GM11168 (cell line): ENCODE data around the gene ABCA13.

Experiments
- in situ Hi-C: fragments of 300-500 bp; cut with MboI; formaldehyde crosslinking; loops from one replicate; pipeline ENCODE4 v1.12.0; 2022; ENCODE audit warnings: low sequenced_read_pairs; ENCODE audit not compliant: unreplicated experiment

ABCA13 gene

DNA sequence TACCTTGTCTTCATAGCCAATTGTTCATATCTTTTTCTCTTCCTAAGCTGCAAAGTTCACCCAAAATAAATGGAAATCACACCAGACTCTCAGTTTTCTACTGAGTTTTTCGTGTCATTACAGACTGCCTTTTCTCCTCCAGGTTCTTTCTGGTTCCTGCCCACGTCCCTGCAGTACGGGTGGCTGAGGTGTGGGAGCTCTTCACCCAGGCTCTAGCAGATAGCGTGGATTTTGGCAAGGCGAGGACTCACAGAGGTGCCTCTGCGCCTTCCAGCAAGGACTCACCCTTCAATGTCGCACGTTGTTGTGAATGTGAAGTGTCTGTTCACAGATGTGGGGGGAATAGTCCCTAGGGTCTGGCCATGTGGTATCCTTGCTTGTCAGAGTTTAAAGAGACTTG is 71.6 kb downstream of the ABCA13 start:
- in situ Hi-C loops = no loop called here

DNA sequence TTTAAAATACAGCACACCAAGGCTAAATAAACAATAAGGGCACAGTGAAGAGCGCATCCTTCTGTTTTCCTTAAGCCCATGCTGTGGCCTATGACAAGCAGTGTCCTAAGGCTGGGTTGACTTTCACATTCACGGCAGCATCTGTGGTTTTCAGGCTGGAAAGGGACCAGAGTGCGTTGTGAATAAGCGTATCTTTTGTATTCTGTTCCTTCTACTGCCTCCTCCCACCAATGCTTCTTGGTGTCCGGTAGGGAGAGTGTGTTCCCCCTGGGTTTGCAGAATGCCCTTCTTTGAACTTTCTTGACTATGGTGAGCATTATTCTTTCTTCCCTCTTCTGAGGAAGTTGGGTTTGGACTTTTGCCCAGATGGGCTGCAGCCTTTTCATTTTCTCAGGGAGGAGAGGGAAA is 73.6 kb downstream of the ABCA13 start:
- in situ Hi-C loops = no loop called here

DNA sequence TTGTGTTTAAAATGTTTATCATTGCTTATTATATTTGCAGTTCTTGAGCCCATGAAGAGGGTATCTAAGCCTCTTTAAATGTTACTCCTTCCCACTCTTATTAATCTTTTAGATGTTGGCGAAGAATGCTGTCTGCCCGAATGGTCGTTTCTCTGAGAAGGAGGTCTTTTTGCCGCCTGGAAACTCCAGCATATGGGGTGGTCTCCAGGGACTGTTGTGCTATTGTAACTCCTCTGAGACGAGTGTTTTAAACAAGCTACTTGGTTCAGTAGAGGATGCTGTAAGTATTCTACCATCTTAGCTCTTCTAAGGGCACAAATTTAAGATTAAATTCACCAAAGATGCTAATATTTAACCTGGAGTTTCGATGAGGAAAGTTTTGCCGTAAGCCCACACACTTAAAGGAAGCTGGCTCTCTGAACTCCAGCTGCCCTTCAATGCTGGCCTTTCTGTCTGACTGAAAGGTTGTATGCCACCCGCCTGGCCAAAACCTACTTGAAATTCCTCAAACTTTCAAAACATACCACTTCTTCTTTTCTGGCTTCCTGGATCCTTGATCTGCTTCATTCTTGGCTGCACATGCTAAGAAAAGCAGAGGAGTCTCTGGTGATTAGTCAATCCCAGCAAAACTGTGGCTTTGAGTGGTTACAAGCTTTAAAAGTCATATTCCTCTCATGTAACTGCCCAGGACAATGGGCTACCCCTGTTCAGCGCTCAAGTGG is 74.7 kb downstream of the ABCA13 start:
- in situ Hi-C loops = no loop called here

DNA sequence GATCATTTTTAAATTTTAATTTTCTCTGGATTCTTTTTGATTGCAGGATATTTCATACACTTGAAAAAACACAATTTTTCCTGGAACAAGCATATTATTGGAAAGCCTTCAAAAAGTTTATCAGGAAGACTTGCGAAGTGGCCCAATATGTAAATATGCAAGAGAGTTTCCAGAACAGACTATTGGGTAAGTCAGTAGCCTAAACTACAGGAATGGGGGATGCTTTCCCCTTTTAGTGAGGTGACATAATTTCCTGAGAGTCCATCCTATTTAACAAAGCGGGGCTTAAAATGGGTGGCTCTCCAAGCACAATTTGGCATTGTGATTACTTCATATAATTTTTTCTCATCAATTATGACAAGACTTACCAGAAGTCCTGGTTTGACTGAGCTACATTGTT is 77.9 kb downstream of the ABCA13 start:
- in situ Hi-C loops = no loop called here

DNA sequence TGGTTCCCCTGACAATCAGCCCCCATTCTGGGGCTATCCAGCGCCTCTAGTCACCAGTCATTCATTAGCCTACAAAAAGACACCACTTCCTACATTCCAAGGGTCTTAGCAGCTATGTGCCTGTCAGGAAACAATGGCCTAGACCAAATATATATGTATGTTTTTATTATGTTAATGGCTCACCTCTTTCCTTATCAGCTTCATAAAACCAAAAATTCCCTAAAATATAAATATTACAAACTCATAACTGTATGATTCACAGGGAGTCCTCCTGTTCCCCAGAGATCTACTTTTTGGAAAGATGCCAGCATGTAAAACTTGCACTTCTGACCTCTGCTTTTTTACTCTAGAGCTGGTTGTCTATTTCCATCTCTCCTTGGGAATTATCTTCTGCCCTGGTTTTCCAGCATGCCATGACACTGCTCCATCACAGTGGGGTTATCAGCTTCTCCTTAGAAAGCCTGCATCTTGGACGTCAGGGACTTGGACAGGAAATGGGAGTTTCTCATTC is 79.2 kb downstream of the ABCA13 start:
- in situ Hi-C loops = no loop called here

DNA sequence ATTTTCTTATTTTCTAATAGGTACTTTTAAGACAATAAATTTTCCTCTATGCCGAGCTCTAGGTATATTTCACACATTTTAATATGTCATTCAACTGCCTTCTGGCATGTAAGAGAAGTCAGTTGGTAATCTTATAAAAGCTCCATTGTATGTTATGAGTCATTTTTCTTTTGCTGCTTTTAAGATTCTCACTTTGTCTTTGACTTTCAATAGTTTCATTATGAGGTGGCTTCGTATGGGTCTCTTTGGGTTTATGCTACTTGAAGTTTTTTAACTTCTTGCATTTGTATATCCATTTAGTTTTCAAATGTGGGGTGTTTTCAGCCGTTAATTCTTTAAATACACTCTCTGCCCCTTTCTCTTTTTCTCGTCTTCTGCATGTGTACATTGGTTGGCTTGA is 80.5 kb downstream of the ABCA13 start:
- in situ Hi-C loops = no loop called here

DNA sequence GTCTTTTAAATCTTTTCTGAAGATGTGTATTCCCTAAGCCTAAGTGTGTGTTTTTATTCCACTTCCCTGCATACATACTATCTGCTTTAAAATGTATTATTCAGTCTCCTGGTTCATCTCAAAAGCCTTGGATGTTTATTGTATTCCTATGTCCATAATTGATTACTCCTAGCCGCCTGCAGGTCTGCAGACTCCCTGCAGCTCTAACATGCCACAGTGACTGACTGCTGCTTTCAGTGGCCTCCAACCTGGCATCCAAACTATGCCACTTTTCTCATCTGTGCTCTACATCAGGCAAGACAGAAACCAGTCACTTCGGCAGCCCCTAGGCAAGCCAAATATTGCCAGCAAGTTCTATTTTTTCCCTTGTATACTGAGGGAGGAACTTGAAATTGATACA is 81.7 kb downstream of the ABCA13 start:
- in situ Hi-C loops = no loop called here

DNA sequence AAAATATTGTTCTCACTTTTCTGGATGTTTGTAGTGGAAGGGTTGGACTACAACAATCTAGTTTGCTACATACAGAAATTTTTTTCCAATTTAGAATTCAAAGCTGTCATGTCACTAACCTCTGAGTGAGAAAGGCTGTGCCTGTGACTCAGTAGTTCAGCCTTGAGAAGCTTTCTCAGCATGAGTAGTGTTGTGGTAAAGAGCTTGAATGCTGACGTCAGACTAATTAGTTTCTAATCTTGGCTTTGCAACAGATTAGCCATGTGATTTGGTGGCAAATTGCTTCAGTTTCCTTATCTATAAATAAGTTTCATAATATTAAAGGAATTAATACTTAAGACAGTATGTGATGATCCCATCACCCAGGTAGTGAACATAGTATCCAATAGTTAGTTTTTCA is 83.8 kb downstream of the ABCA13 start:
- in situ Hi-C loops = no loop called here

DNA sequence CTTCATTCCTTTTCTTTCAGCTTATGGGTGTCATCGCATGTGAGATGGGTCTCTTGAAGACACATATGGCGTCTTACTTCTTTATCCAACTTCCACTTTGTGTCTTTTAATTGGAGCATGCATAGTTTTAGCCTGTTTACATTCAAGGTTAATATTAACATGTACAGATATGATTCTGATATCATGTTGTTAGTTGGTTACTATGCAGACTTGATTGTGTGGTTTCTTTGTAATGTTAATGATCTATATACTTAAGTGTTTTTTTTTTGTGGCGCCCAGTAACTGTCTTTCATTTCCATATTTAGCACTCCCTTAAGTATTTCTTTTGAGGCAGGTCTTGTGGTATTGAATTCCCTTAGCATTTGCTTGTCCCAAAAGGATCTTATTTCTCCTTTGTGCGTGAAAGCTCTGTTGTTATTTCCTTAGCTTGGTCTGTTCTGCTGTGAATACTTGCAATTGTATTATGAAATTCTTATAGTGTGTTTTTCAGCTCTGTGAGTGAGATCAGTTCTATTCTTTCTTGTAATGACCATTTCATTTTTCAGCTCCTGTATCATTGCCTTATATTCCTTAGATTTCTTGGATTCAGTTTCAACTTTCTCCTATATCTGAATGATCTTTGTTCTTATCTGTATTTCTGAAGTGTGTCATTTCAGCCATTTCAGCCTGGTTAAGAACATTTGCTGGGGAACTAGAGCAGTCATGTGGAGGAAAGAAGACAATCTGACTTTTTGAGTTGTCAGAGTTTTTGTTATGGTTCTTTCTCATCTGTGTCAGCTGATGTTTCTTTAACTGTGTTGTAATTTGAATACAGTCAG is 88.4 kb downstream of the ABCA13 start:
- in situ Hi-C loops = no loop called here

DNA sequence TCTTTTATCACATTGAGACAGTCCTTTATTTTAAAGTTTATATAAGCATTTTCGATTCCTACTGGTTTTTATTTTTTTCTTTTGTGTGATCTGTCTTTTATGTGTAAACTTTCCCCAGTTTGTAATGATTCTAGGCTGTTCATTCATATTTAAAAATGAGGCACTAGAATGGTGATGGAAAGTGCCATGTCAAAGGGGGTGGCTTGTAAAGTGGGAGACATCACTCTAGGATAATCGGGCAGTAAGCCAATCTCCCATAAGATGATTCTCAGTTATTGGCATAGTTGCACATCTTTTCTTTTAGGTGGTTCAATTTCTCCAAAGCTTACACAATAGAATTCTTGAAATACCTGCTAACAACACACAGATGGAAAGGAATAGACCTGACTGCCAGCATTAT is 90.4 kb downstream of the ABCA13 start:
- in situ Hi-C loops = no loop called here

DNA sequence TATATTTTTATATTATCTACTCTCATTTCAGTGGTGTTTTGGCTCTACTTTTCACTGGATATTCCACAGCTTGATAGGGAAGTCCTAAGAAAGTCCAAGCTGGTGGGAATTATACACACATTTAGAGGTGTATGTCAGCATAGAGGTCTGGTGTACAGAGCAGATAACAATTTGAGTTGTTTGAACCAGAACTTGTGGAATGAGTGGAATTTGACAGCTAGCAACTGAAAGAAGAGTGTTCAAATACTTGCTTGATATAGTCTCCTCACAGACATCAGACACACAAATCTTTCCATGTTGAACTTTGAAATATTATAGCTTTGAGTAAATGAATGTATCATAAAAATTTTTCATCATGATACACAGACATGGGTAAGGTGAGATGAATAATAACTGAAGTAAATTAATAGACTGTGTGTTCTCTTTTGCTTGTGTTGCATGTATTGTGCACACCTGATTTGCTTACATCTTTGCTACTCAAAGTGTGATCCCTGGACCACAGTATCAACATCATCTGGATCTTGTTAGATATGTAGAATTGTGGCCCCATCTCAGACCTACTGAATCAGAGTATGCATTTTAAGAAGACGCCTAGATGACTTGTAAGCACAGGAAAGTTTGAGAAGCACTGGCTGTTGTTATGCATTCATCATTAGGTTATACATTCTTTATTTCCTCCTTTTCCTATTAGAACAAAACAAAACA is 91.5 kb downstream of the ABCA13 start:
- in situ Hi-C loops = no loop called here

DNA sequence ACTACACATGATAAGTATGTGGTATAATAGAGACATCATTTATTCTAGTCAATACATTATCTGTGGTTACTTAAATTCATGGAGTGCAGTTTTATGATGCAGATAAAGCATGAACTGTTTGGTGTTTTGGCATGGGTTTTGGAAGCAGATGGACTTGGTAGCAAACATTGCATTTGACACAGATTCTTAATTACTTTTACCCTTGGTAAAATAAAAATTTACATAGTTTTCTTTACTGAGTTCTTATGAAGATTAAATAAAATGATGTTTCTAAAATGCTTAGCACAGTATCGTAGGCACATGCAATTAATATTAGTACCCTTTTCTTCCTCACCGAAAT is 92.0 kb downstream of the ABCA13 start:
- in situ Hi-C loops = no loop called here

DNA sequence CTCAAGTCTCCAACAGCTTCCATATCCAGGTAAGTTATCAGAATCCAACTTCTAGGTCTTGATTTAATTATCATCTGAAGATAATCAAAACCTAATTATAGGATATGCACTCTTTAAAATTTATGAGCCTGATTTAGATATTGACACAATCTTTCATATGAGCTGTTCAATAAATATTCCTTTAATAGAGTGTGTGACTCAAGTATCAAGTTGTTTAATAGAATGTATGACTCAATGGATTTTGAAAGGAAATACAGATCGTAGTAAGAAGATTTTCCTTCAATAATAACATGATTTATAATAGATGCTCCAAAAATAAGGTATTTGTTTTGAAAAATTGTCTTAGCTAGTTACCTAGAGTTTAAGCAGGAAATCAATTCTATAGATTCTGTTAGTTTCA is 97.8 kb downstream of the ABCA13 start:
- in situ Hi-C loops = no loop called here

DNA sequence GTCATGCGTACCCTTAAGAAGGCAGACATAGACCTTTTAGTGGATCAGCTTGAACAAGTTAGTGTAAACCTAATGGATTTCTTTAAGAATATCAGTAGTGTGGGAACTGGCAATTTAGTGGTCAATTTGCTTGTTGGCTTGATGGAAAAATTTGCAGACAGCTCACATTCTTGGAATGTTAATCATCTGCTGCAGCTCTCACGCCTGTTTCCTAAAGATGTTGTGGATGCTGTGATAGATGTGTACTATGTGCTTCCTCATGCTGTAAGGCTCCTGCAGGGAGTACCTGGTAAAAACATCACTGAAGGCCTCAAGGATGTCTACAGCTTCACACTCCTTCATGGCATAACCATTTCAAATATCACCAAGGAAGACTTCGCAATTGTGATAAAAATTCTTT is 103.4 kb downstream of the ABCA13 start:
- in situ Hi-C loops = no loop called here

DNA sequence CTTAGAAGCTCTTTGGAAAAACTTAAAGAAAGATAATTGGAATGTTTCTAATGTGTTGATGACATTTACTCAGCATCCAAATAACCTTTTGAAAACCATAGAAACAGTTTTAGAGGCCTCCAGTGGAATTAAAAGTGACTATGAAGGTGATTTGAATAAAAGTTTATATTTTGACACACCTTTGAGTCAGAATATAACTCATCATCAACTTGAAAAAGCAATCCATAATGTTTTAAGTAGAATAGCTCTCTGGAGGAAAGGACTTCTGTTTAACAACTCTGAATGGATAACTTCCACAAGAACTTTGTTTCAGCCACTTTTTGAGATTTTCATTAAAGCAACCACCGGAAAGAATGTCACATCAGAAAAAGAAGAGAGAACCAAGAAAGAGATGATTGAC is 108.2 kb downstream of the ABCA13 start:
- in situ Hi-C loops = no loop called here

DNA sequence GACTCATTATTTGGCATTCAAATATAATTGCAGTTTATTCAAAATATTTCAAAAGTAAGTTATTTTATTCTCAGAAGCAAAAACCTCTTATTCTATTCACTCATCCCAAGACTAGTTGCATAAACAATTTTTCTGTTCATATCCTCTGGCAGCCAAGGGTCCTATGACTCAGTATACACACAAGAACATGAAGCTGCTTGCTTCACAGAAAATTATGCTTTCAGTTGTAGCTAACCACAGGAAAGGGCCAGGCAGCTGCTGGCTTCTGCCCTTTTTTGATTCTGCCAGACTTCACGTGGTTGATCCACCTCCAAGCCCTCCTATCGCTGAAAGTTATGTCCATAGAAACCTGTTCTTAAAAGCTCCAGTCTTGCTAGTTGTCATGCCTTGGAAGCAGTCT is 108.8 kb downstream of the ABCA13 start:
- in situ Hi-C loops = no loop called here

DNA sequence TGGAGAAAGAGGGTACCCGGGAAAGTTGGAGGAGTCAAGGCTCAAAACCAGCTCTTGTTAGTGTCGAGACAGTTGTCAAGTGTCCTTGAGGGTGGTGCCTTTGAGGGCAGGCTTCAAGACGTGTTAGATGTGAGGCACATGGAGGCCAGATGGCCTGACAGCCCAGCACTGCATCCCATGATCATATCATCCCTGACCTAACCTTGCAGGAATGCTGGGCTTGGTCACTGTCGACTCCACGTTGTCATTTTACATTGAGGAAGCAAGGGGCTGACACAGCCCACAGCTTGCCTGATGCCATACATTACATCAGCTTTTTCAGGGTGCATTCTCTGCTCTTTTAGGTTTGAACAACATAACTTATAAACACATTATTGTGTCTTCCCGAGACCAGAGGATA is 114.1 kb downstream of the ABCA13 start:
- in situ Hi-C loops = no loop called here

DNA sequence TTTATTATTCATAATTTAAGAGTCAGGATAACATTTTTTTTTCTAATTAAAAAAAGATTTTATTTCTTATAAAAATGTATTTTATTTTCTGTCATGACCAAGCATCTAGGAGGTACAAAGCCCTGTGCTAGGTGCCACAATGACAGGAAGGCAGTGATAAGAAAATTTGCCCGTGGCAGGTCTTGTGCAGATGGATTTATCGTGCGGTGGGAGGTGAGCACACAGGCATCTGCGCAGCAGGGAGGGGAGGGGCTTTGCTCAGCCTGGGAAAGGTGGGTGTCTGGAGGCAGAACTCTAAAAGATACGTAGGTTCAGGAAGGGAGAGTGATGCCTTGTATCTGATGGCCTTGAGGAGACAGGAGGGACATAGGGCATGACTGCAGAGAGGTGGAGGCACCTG is 115.6 kb downstream of the ABCA13 start:
- in situ Hi-C loops = no loop called here

DNA sequence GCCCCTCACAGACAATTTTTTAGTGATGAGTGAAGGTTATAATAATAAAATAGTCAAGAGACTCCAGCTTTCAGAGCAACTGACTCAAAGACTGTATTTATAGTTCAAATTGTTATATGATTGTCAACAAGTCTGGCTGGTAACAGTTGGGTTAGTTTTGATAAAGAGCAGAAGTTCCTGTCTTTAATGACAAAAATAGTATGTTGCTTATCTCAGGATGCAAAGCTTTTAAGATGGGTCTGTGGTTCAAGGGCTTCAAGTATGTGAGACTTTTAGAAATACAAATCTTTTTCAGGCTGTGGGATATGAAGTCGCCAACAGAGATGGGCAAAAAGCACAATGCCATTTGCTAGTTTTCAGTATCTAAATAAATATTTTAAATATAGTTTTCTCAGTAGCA is 118.4 kb downstream of the ABCA13 start:
- in situ Hi-C loops = no loop called here

DNA sequence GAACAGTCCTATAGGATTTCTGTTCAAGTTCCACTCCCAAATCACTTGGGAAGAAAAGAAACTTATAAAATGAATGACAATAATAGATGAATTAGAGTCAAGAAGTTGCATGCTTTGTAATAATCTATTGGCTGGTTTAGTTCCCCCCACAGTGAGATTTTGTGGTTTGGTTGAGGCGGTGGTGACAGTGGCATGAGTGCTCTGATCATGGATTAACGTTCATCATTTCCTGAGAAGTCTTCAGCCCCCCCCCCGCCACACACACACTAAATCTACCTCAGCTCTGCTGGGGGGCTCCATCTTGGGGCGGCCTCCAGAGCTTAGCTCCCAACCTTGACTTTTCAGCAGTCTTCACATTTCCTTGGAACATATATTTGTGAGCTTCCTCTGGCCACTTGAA is 121.7 kb downstream of the ABCA13 start:
- in situ Hi-C loops = no loop called here

DNA sequence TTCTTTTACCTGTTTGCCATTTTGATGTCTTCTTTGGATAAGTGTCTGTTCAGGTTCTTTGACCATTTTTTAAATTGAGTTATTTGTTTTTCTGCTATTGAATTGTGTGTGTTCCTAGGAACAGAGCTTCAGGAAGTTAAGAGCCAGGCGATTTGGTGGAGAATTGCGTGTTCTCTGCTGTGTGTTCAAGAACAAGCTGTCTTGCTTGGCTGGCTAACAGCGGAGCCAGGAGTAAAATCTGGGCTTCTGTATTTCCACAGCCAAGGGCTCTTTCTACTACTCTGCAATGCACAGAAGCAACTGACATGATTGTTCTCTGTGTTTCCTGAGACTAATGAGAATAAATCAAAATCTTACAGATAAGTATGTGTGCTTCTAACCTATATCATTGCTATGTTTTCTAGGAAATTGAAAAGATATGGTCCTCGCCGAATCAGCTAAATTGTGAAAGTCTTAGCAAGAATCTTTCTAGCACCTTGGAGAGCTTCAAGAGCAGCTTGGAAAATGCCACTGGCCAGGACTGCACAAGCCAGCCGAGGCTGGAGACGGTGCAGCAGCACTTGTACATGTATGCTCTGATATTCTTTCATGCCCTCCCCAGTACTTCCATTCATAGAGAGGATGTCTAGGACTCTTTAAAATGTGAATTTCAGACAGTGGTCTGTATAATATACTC is 124.2 kb downstream of the ABCA13 start:
- in situ Hi-C loops = no loop called here
